GM19035 (cell line): ENCODE results near the gene HARBI1.

Source experiments
- ATAC-seq: cut with Tn5 transposase; IDR thresholded peaks from one replicate; pipeline ENCODE4 v1.9.1; 2021; ENCODE audit not compliant: unreplicated experiment

The HARBI1 gene

GRCh38 chr11:46635557-46636139 is 18.6 kb upstream of the HARBI1 start:
- no peak for ATAC-seq

- no peak for ATAC-seq
These were observed 16.5 kb upstream of the HARBI1 start for GRCh38 chr11:46633291-46634217.

- no peak for ATAC-seq
These were observed 15.5 kb upstream of the HARBI1 start for GRCh38 chr11:46632502-46632901.

- no peak for ATAC-seq
These were observed 14.6 kb upstream of the HARBI1 start for GRCh38 chr11:46631676-46632075.

GRCh38 chr11:46630237-46630636 is 13.2 kb upstream of the HARBI1 start:
- no peak for ATAC-seq

- ATAC-seq: no peak
These were observed 11.9 kb upstream of the HARBI1 start for GRCh38 chr11:46628961-46629360.

GRCh38 chr11:46625406-46625805 is 8.4 kb upstream of the HARBI1 start:
- no peak for ATAC-seq

GRCh38 chr11:46618837-46619236 is 1.8 kb upstream of the HARBI1 start:
- no peak for ATAC-seq

GRCh38 chr11:46617972-46618314 is 916 bp upstream of the HARBI1 start:
- ATAC-seq: no peak

GRCh38 chr11:46616551-46617133 is 385 bp downstream of the HARBI1 start:
- ATAC-seq: peak; percentile 2

GRCh38 chr11:46615756-46616155 is 1.3 kb downstream of the HARBI1 start:
- no peak for ATAC-seq

- ATAC-seq: no peak
These were observed 4.7 kb downstream of the HARBI1 start for GRCh38 chr11:46612326-46612725.

- no peak for ATAC-seq
These were observed 5.3 kb downstream of the HARBI1 start for GRCh38 chr11:46611526-46612304.

- ATAC-seq: no peak
These were observed 7.6 kb downstream of the HARBI1 start for GRCh38 chr11:46609386-46609785.

GRCh38 chr11:46607516-46607915 is 9.5 kb downstream of the HARBI1 start:
- no peak for ATAC-seq

GRCh38 chr11:46604796-46605195 is 12.2 kb downstream of the HARBI1 start:
- no peak for ATAC-seq

GRCh38 chr11:46603704-46604308 is 13.2 kb downstream of the HARBI1 start:
- ATAC-seq: no peak

- ATAC-seq: no peak
These were observed 15.9 kb downstream of the HARBI1 start for GRCh38 chr11:46601129-46601528.

GRCh38 chr11:46600194-46600960 is 16.6 kb downstream of the HARBI1 start:
- ATAC-seq: no peak
